ENCODE measurements around the gene MUC3A. TPM values are rescaled to one million over a fixed set of nuclear protein-coding genes. Genes with fewer than 3 reads are reported as not detected.

Gene MUC3A
- total and polyA plus RNA-seq, 2 of the 13 experiments (the other 11 are each of a cell fraction or from before 2014, with no cell fraction given), result 0.01 TPM; not detected in 1

GRCh38 chr7:100974021-100974420, 24.7 kb downstream of the MUC3A start (continued):
- TF ChIP-seq SOX13 (IDR thresholded peaks at IDR 0.05) (no peak), SOX13 (CRISPR knock-in tag; conservative IDR thresholded peaks at IDR 0.05 in 1 of 2, IDR thresholded peaks at IDR 0.05 in 1 of 2) (peak in 1 of 2 experiments; percentile 51; a peak in 1 of 4 replicates), KLF16 (CRISPR knock-in tag; IDR thresholded peaks at IDR 0.05) (no peak), ZNF235 (CRISPR knock-in tag; IDR thresholded peaks at IDR 0.05; ENCODE audit: borderline replicate concordance) (no peak), ZNF335 (CRISPR knock-in tag; IDR thresholded peaks at IDR 0.05) (no peak), HMG20A (CRISPR knock-in tag; IDR thresholded peaks at IDR 0.05; ENCODE audit: borderline replicate concordance) (0 out of 2 replicates have a peak, but pooled peaks have one; percentile 37), FOSL1 (CRISPR knock-in tag; IDR thresholded peaks at IDR 0.05; ENCODE audit: borderline replicate concordance) (no peak), TBL1XR1 (IDR thresholded peaks at IDR 0.05; ENCODE audit: borderline replicate concordance, low read length, partially characterized antibody) (peak; percentile 35), SOX5 (CRISPR knock-in tag; IDR thresholded peaks at IDR 0.05; ENCODE audit: borderline replicate concordance) (peak; percentile 36; the same call in 1 of the 2 replicates), MAF1 (CRISPR knock-in tag; IDR thresholded peaks at IDR 0.05; ENCODE audit: borderline replicate concordance) (no peak), SMAD3 (CRISPR knock-in tag; IDR thresholded peaks at IDR 0.05) (no peak), ZNF772 (CRISPR knock-in tag; IDR thresholded peaks at IDR 0.05) (no peak), HHEX (CRISPR knock-in tag; IDR thresholded peaks at IDR 0.05) (no peak), ZMAT3 (CRISPR knock-in tag; conservative IDR thresholded peaks at IDR 0.05) (no peak), ZNF841 (CRISPR knock-in tag; IDR thresholded peaks at IDR 0.05; ENCODE audit: borderline replicate concordance) (no peak), REST (IDR thresholded peaks at IDR 0.05; ENCODE audit: borderline replicate concordance in 1 of 2, low read depth in 1 of 2, low read length in 2 of 2) (no peak), SMAD9 (CRISPR knock-in tag; IDR thresholded peaks at IDR 0.05) (no peak), MTA3 (CRISPR knock-in tag; IDR thresholded peaks at IDR 0.05) (no peak), STAT6 (CRISPR knock-in tag; IDR thresholded peaks at IDR 0.05; ENCODE audit: borderline replicate concordance) (no peak), CEBPG (CRISPR knock-in tag; IDR thresholded peaks at IDR 0.05) (0 out of 2 replicates have a peak, but pooled peaks have one; percentile 12), ZBTB7A (CRISPR knock-in tag; IDR thresholded peaks at IDR 0.05) (no peak), ZNF547 (CRISPR knock-in tag; IDR thresholded peaks at IDR 0.05) (no peak), E2F5 (CRISPR knock-in tag; conservative IDR thresholded peaks at IDR 0.05) (no peak), FOXA1 (IDR thresholded peaks at IDR 0.05) (no peak), FOXA1 (CRISPR knock-in tag; IDR thresholded peaks at IDR 0.05) (peak; percentile 45; the same call in 1 of the 2 replicates), NCOA1 (CRISPR knock-in tag; IDR thresholded peaks at IDR 0.05) (no peak)

Data from HepG2 (cell line).